Loucy (cell line): ENCODE measurements around the gene TAF13.
A peak's percentile ranks its signal among the peaks of the same experiment; 100 is the strongest.

Experiments used
- H2AFZ ChIP-seq: fragments of 200-600 bp; sonication (generic); 2 replicates; pipeline ENCODE4 v1.6.0; 2016; ENCODE audit warnings: antibody characterized with exemption, mild to moderate bottlenecking, low read length, moderate library complexity
- H3F3A ChIP-seq: fragments of 200-600 bp; 2 replicates; pipeline ENCODE4 v1.6.0; 2016; ENCODE audit warnings: antibody characterized with exemption, low read depth, mild to moderate bottlenecking
- H3K27me3 ChIP-seq: fragments of 200-600 bp; sonication (generic); 2 replicates; pipeline ENCODE4 v1.6.1; 2014; ENCODE audit warnings: low read length, mild to moderate bottlenecking; ENCODE audit not compliant: insufficient read depth, poor library complexity, severe bottlenecking
- H3K36me3 ChIP-seq: fragments of 200-600 bp; sonication (generic); 2 replicates; pipeline ENCODE4 v1.6.1; 2016; ENCODE audit warnings: low read length; ENCODE audit not compliant: insufficient read depth
- H3K4me1 ChIP-seq: fragments of 200-600 bp; sonication (generic); 2 replicates; pipeline ENCODE4 v1.5.1; 2014; ENCODE audit warnings: low read length, mild to moderate bottlenecking; ENCODE audit not compliant: insufficient read depth, poor library complexity, severe bottlenecking
- H3K4me2 ChIP-seq: fragments of 200-600 bp; sonication (generic); 2 replicates; pipeline ENCODE4 v1.6.0; 2014; ENCODE audit warnings: antibody characterized with exemption, low read length, low read depth, mild to moderate bottlenecking; ENCODE audit not compliant: poor library complexity, severe bottlenecking
- H3K4me3 ChIP-seq: fragments of 200-600 bp; sonication (generic); 2 replicates; pipeline ENCODE4 v1.5.1; 2014; ENCODE audit warnings: low read length, mild to moderate bottlenecking, mixed read lengths; ENCODE audit not compliant: poor library complexity, severe bottlenecking
- H3K79me2 ChIP-seq: fragments of 200-600 bp; sonication (generic); 2 replicates; pipeline ENCODE4 v1.6.1; 2014; ENCODE audit warnings: low read length; ENCODE audit not compliant: insufficient read depth
- H3K9ac ChIP-seq: fragments of 200-600 bp; sonication (generic); 2 replicates; pipeline ENCODE4 v1.6.0; 2014; ENCODE audit warnings: mild to moderate bottlenecking, low read depth, low read length, moderate library complexity; ENCODE audit not compliant: poor library complexity, severe bottlenecking
- H3K9me2 ChIP-seq: fragments of 200-600 bp; sonication (generic); replicated peaks from 2 replicates; pipeline ENCODE4 v1.6.1; 2016; ENCODE audit warnings: low read depth, low read length, mixed read lengths
- H3K9me3 ChIP-seq: fragments of 200-600 bp; sonication (generic); 2 replicates; pipeline ENCODE4 v1.6.1; 2014; ENCODE audit warnings: mild to moderate bottlenecking, antibody characterized with exemption, low read length, low read depth; ENCODE audit not compliant: insufficient read depth
- H4K20me1 ChIP-seq: fragments of 200-600 bp; sonication (generic); 2 replicates; pipeline ENCODE4 v1.6.0; 2014; ENCODE audit warnings: antibody characterized with exemption, low read length, mild to moderate bottlenecking; ENCODE audit not compliant: insufficient read depth, poor library complexity, severe bottlenecking
- EZH2phosphoT487 ChIP-seq: fragments of 200-600 bp; IDR thresholded peaks from 2 replicates; pipeline ENCODE4 v1.6.1; 2018; ENCODE audit warnings: antibody characterized with exemption, mild to moderate bottlenecking, moderate library complexity, borderline replicate concordance
- TF ChIP-seq, protein P1 (sequence below): fragments of 200-600 bp; sonication (generic); conservative IDR thresholded peaks from 2 replicates; pipeline ENCODE4 v1.5.1; 2014; ENCODE audit warnings: mild to moderate bottlenecking, antibody characterized with exemption, low read length

Gene TAF13

DNA sequence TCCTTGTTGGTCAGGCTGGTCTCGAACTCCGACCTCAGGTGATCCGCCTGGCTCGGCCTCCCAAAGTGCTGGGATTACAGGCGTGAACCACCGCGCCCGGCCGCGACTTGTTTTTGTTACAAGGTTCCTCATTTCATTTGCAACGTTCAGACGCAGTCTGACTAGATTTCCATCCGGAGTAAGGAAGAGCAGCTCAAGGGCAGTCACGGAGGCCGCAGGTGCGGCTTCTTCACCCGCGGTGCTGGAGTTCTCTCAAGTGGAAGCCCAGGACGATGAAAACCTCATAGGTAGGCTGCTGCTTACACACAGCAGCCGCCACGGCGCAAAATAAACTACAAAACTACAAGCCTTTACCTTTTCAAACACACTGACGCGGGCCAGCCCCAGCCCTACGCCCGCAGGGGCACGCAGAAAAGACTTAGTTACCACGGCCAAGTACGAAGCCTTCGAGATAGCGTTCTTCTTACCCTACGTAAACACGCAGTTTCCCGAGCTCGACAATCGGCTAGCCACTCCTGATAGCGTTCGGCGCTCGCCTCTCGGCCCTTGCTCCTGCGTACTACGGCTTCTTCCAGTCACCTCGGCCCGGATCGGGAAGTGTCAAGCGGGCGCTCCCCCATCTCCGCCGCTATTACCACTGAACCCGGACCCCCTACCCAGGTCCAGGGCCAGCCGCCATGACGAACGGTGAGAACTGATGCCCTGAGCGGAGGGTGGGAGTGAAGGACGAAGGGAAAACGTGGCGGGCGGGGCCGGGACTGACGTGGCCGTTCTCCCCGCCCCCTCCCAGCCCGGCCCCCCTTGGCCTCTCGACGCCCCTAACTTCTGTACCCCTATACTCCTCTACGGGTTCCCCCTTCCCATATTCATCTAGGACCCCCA, 14.6 kb upstream of the TAF13 start, which contains the start of gene TMEM167B:
TSS of gene TMEM167B (plus strand) at position 569 of the 882 bp plus-strand sequence. CDS start at position 678, 109 bp downstream.
- Histone ChIP-seq H3K4me3 (peak within 1 kb of the TSS; percentile 88), H3K27me3 (no peaks in the 10 kb centered on the region), H3K4me1 (peaks cover 23% of the 10 kb centered on the region), H3K79me2 (peaks cover 32% of the 10 kb centered on the region), H3K9me2 (no peaks in the 10 kb centered on the region), H3K4me2 (peak within 1 kb of the TSS; percentile 93), H3K9ac (peak within 1 kb of the TSS; percentile 80), H4K20me1 (peaks cover 11% of the 10 kb centered on the region), H3K9me3 (no peaks in the 10 kb centered on the region), H2AFZ (peak within 1 kb of the TSS; percentile 98), H3F3A (no peaks in the 10 kb centered on the region), H3K36me3 (peaks cover 5% of the 10 kb centered on the region; the same call in 1 of the 2 replicates)
- TF ChIP-seq, protein P1, sequence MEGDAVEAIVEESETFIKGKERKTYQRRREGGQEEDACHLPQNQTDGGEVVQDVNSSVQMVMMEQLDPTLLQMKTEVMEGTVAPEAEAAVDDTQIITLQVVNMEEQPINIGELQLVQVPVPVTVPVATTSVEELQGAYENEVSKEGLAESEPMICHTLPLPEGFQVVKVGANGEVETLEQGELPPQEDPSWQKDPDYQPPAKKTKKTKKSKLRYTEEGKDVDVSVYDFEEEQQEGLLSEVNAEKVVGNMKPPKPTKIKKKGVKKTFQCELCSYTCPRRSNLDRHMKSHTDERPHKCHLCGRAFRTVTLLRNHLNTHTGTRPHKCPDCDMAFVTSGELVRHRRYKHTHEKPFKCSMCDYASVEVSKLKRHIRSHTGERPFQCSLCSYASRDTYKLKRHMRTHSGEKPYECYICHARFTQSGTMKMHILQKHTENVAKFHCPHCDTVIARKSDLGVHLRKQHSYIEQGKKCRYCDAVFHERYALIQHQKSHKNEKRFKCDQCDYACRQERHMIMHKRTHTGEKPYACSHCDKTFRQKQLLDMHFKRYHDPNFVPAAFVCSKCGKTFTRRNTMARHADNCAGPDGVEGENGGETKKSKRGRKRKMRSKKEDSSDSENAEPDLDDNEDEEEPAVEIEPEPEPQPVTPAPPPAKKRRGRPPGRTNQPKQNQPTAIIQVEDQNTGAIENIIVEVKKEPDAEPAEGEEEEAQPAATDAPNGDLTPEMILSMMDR, result no peak
- no peak for TF ChIP-seq EZH2phosphoT487

DNA sequence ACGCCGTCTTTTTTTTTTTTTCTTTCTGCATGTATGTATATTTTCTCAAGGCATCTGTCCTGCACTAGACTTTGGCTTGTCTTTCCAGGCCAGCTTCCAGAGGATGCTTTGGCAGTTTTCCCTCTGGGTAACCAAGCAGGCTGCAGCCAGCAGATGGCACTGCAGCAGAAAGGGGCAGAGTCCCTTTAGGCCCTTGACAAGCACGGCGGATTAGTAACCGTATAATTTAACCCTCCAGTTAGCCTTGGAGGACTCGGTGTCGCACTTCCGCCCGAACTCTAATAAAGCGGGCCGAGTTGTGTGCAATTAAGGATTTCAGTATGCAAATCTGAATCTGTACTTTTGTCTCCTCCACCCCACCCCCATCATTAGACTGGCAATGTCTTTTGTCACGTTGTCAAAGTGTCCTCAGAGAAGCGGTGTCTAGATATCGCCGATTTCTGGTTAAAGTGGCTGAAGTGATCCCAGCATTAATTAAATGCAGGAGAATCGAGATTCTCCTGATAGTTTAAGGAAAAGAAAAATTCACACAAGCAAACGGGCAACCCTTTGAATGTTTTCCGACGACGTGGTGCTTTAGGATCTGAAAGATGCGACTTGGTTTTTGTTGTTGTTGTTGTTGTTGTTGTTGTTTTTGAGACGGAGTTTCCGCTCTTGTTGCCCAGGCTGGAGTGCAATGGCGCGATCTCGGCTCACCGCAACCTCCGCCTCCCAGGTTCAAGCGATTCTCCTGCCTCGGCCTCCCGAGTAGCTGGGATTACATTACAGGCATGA, 13.6 kb upstream of the TAF13 start:
- no peak overlapping the region for H3K9ac ChIP-seq
- H3K4me3 ChIP-seq, result no peak overlapping the region
- H3K36me3 ChIP-seq, result peaks cover 3% of the 10 kb centered on the region; the same call in 1 of the 2 replicates
- H3K27me3 ChIP-seq, result no peaks in the 10 kb centered on the region
- H3K4me1 ChIP-seq, result peaks cover 23% of the 10 kb centered on the region
- no peak for TF ChIP-seq EZH2phosphoT487
- TF ChIP-seq, protein P1, result peak; percentile 89
- peak overlapping the region; percentile 93 for H3K4me2 ChIP-seq
- peaks cover 8% of the 10 kb centered on the region for H4K20me1 ChIP-seq
- no peaks in the 10 kb centered on the region for H3K9me2 ChIP-seq
- H3K9me3 ChIP-seq, result no peaks in the 10 kb centered on the region
- no peak overlapping the region for H2AFZ ChIP-seq
- H3K79me2 ChIP-seq, result peaks cover 29% of the 10 kb centered on the region
- H3F3A ChIP-seq, result no peaks in the 10 kb centered on the region

- Histone ChIP-seq H3K4me2 (no peak overlapping the region), H2AFZ (no peak overlapping the region), H3K27me3 (no peaks in the 10 kb centered on the region), H3K9me3 (no peaks in the 10 kb centered on the region), H3F3A (no peaks in the 10 kb centered on the region), H3K79me2 (no peaks in the 10 kb centered on the region), H3K4me1 (no peaks in the 10 kb centered on the region), H3K4me3 (no peak overlapping the region), H4K20me1 (no peaks in the 10 kb centered on the region), H3K36me3 (no peaks in the 10 kb centered on the region), H3K9me2 (no peaks in the 10 kb centered on the region), H3K9ac (no peak overlapping the region)
- no peak for TF ChIP-seq EZH2phosphoT487
- TF ChIP-seq, protein P1, result no peak
These were observed 9.0 kb upstream of the TAF13 start for GRCh38 chr1:109084563-109085517.
